ENCODE measurements around the gene CBX8.

CBX8 gene

DNA sequence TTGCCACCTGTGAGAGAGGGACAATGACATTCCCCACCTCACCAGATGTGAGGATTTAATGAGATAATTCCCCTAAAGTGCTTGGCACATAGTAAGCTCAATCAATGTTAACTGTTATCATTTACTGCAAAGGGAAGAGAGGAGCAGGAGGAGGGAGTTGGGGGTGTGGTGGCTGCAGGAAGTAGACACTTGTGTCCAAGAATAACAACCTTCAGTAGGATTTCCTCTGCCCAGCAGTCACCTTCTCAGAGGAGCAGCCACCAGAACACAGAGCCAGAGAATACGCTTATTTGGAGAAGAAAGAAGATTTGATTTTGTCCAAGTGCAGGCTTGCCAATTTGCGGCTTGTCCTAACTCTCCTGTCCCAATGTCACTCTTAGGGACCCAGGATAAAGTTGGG, 32.1 kb upstream of the CBX8 start:
- H3K4me2 ChIP-seq (ENCODE audit: low read length) = peak overlapping the region; percentile 30; the same call in 1 of the 2 replicates
- H3K27ac ChIP-seq (ENCODE audit: low read depth, low read length) = no peak overlapping the region

DNA sequence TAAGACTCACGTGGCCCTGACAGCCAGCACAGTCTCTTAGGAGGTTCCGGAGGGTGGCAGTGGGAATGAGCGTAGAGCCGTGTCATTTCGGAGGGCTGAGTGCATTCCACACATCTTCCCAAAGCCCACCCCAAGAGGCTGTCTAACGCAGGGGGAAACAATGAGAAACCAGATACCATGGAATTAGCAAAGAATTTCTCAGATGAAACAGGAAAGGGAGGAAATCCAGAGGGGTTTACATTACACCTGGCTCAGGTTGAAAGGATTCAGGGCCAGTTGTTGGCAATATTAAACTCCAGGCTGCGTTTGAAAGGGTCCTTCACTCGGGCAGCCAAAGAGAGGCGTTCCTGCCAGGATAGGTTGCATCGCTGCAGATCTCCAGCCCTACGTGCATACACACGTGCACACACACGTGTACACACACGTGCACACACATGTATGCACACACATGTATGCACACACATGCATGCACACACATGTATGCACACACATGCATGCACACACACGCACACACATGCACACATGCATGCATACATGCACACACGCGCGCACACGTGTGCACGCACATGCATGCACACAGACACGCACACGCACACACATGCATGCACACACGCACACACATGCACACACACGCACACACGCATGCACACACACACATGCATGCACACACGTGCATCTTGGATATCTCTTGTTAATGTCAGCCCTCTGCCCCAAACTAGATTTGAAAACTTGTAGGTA, 30.1 kb upstream of the CBX8 start:
- peaks cover 9% of the 10 kb centered on the region; the same call in 1 of the 2 replicates for H4K20me1 ChIP-seq (ENCODE audit: control insufficient read depth, insufficient read depth, low read depth, low read length)
- H3K27me3 ChIP-seq (ENCODE audit: control insufficient read depth, low read length) = no peaks in the 10 kb centered on the region
- H3K4me2 ChIP-seq (ENCODE audit: low read length) = peak overlapping the region; percentile 34; the same call in 1 of the 2 replicates
- H3K9me2 ChIP-seq (replicated peaks; ENCODE audit: control insufficient read depth, low read length) = no peaks in the 10 kb centered on the region
- H3K4me3 ChIP-seq (ENCODE audit: low read length) = no peak overlapping the region
- no peak for TF ChIP-seq EZH2phosphoT487 (IDR thresholded peaks at IDR 0.05; ENCODE audit: borderline replicate concordance, low read length)
- TF ChIP-seq, protein P1, sequence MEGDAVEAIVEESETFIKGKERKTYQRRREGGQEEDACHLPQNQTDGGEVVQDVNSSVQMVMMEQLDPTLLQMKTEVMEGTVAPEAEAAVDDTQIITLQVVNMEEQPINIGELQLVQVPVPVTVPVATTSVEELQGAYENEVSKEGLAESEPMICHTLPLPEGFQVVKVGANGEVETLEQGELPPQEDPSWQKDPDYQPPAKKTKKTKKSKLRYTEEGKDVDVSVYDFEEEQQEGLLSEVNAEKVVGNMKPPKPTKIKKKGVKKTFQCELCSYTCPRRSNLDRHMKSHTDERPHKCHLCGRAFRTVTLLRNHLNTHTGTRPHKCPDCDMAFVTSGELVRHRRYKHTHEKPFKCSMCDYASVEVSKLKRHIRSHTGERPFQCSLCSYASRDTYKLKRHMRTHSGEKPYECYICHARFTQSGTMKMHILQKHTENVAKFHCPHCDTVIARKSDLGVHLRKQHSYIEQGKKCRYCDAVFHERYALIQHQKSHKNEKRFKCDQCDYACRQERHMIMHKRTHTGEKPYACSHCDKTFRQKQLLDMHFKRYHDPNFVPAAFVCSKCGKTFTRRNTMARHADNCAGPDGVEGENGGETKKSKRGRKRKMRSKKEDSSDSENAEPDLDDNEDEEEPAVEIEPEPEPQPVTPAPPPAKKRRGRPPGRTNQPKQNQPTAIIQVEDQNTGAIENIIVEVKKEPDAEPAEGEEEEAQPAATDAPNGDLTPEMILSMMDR (IDR thresholded peaks at IDR 0.05; ENCODE audit: low read depth, low read length, poor library complexity, severe bottlenecking) = no peak
- H3K36me3 ChIP-seq (ENCODE audit: control insufficient read depth, low read length) = no peaks in the 10 kb centered on the region
- H3F3A ChIP-seq (ENCODE audit: control insufficient read depth, insufficient read depth) = peaks cover 14% of the 10 kb centered on the region
- H3K27ac ChIP-seq (ENCODE audit: low read depth, low read length) = no peak overlapping the region
- no peaks in the 10 kb centered on the region for H3K9me3 ChIP-seq (ENCODE audit: control insufficient read depth, insufficient read depth, low read length)
- no peaks in the 10 kb centered on the region for H3K79me2 ChIP-seq (ENCODE audit: control insufficient read depth, low read length)
- H3K4me1 ChIP-seq (ENCODE audit: control insufficient read depth, low read length) = peaks cover 46% of the 10 kb centered on the region

More for the DNA sequence above, 32.1 kb upstream of the CBX8 start:
- Histone ChIP-seq H3K27me3 (ENCODE audit: control insufficient read depth, low read length) (no peaks in the 10 kb centered on the region), H3F3A (ENCODE audit: control insufficient read depth, insufficient read depth) (peaks cover 14% of the 10 kb centered on the region), H3K9me3 (ENCODE audit: control insufficient read depth, insufficient read depth, low read length) (no peaks in the 10 kb centered on the region), H3K36me3 (ENCODE audit: control insufficient read depth, low read length) (peaks cover 10% of the 10 kb centered on the region), H3K4me1 (ENCODE audit: control insufficient read depth, low read length) (peaks cover 46% of the 10 kb centered on the region), H3K9me2 (replicated peaks; ENCODE audit: control insufficient read depth, low read length) (no peaks in the 10 kb centered on the region), H3K79me2 (ENCODE audit: control insufficient read depth, low read length) (peaks cover 8% of the 10 kb centered on the region), H4K20me1 (ENCODE audit: control insufficient read depth, insufficient read depth, low read depth, low read length) (peaks cover 9% of the 10 kb centered on the region; the same call in 1 of the 2 replicates), H3K4me3 (ENCODE audit: low read length) (no peak overlapping the region)
- TF ChIP-seq, protein P1 (IDR thresholded peaks at IDR 0.05; ENCODE audit: low read depth, low read length, poor library complexity, severe bottlenecking) = no peak
- no peak for TF ChIP-seq EZH2phosphoT487 (IDR thresholded peaks at IDR 0.05; ENCODE audit: borderline replicate concordance, low read length)

DNA sequence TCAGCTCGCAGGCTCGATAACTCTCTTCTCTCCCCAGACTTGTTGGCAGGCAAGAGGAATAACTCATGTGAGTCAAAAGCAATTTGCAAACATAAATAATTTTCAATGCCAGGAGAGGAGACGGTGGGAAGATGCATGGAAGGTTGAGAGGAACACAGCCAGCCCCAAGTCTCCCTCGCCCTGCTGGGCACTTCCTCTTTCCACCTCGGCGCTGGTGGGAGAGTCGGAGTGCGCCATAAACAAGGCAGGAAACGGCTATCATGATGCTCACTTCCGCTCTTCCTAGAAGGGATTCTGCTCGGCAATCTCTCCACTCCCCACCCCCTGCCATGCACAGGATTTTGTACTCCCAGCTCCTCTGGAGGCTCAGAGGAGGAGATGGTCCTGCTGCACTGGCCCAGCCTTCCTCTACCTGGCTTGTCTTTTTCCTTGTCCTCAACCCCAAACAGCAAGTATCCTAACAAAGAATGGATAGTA, 29.4 kb upstream of the CBX8 start:
- no peak overlapping the region for H3K4me3 ChIP-seq (ENCODE audit: low read length)

More for the DNA sequence above, 29.4 kb upstream of the CBX8 start:
- H3K4me2 ChIP-seq (ENCODE audit: low read length) = peak overlapping the region; percentile 34
- H3K36me3 ChIP-seq (ENCODE audit: control insufficient read depth, low read length) = no peaks in the 10 kb centered on the region
- H3K4me1 ChIP-seq (ENCODE audit: control insufficient read depth, low read length) = peaks cover 42% of the 10 kb centered on the region
- TF ChIP-seq EZH2phosphoT487 (IDR thresholded peaks at IDR 0.05; ENCODE audit: borderline replicate concordance, low read length) = no peak
- TF ChIP-seq, protein P1 (IDR thresholded peaks at IDR 0.05; ENCODE audit: low read depth, low read length, poor library complexity, severe bottlenecking) = no peak
- H3K27me3 ChIP-seq (ENCODE audit: control insufficient read depth, low read length) = no peaks in the 10 kb centered on the region
- no peak overlapping the region for H3K27ac ChIP-seq (ENCODE audit: low read depth, low read length)
- peaks cover 14% of the 10 kb centered on the region for H3F3A ChIP-seq (ENCODE audit: control insufficient read depth, insufficient read depth)
- peaks cover 6% of the 10 kb centered on the region; the same call in 1 of the 2 replicates for H4K20me1 ChIP-seq (ENCODE audit: control insufficient read depth, insufficient read depth, low read depth, low read length)
- H3K79me2 ChIP-seq (ENCODE audit: control insufficient read depth, low read length) = no peaks in the 10 kb centered on the region
- no peaks in the 10 kb centered on the region for H3K9me3 ChIP-seq (ENCODE audit: control insufficient read depth, insufficient read depth, low read length)
- no peaks in the 10 kb centered on the region for H3K9me2 ChIP-seq (replicated peaks; ENCODE audit: control insufficient read depth, low read length)
